Activated T-cell treated with anti-CD3 and anti-CD28 coated beads, Interleukin-2, amount 50 U/mL, for 48 hours (primary cell): ENCODE data around the gene CUEDC2.
A peak's percentile ranks its signal among the peaks of the same experiment; 100 is the strongest.

Experiments
- DNase-seq, 2 experiments: peaks; one replicate each; pipeline ENCODE4 v3.0.0-alpha.2; 2020

Gene CUEDC2

GRCh38 chr10:102396317-102396650, 36.1 kb downstream of the CUEDC2 start:
- DNase-seq = no peak

GRCh38 chr10:102395400-102396316, 36.7 kb downstream of the CUEDC2 start, which contains the start of gene NFKB2:
Gene NFKB2 (plus strand): TSS chr10:102395705. CDS start chr10:102395960, 255 bp downstream.
- peak; percentile 95 to 96 for DNase-seq

GRCh38 chr10:102394801-102395399, 37.5 kb downstream of the CUEDC2 start:
- peak in 1 of 2 experiments; percentile 81 for DNase-seq

GRCh38 chr10:102394079-102394800, 38.1 kb downstream of the CUEDC2 start:
- peak; percentile 99 for DNase-seq

GRCh38 chr10:102393411-102394078, 38.8 kb downstream of the CUEDC2 start:
- no peak for DNase-seq

GRCh38 chr10:102392306-102392705, 40.1 kb downstream of the CUEDC2 start:
- no peak for DNase-seq

GRCh38 chr10:102389894-102390293, 42.5 kb downstream of the CUEDC2 start:
- DNase-seq = no peak

- DNase-seq = no peak
Measured at GRCh38 chr10:102384606-102385429, 47.6 kb downstream of the CUEDC2 start.

GRCh38 chr10:102384053-102384452, 48.3 kb downstream of the CUEDC2 start:
- DNase-seq = no peak

GRCh38 chr10:102382871-102383270, 49.5 kb downstream of the CUEDC2 start:
- DNase-seq = no peak

- DNase-seq = no peak
Measured at GRCh38 chr10:102381983-102382382, 50.4 kb downstream of the CUEDC2 start.

- DNase-seq = no peak
Measured at GRCh38 chr10:102379383-102379782, 53.0 kb downstream of the CUEDC2 start.

- no peak for DNase-seq
Measured at GRCh38 chr10:102376901-102377300, 55.5 kb downstream of the CUEDC2 start.

- DNase-seq = no peak
Measured at GRCh38 chr10:102375867-102376266, 56.5 kb downstream of the CUEDC2 start.

- no peak for DNase-seq
Measured at GRCh38 chr10:102375250-102375649, 57.1 kb downstream of the CUEDC2 start.
